Inferior parietal cortex (tissue), 1 donor: Measurements from ENCODE around the gene SSTR3.

Experiments used
- DNase-seq: peaks from one replicate; pipeline ENCODE4 v3.0.0-alpha.2; 2016; ENCODE audit errors: extremely low spot score

SSTR3 gene

DNA sequence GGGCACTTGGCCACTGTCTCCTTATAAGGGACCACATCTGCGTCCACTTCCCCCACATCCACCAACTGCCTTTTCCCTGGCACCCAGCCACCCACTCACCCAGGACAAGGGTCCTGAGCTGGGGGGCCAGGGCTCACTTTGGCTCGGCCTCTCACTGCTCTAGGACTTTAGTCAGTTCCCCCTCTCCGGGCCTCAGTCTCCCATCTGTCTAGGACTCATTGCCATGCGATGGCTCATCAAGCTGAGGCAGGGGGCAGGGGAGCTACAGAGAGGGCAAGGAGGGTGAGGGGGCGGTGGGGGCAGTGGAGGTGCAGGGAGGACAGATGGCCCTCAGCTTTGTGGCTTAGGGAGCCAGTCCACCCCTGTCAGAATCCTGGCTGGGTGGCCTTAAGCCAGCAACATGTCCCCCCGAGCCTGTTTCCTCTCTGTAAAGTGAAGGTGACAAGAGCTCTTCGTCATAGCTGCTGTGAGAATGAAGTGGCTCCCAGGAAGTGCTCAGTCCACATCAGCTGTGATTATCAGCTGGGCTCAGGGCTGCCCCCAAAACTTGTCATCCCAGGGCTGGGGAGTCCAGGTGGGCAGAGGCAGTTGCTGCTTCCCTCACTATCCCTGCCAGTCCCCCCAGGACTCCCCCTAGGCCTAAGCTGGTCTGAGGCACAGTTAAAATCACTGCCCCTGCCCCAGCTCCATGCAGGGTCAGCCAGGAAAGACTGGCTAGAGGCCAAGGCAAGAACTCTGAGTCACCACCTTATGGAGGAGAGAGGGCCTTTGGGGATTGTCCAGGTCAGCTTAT, 16.9 kb upstream of the SSTR3 start:
- no peak for DNase-seq

DNA sequence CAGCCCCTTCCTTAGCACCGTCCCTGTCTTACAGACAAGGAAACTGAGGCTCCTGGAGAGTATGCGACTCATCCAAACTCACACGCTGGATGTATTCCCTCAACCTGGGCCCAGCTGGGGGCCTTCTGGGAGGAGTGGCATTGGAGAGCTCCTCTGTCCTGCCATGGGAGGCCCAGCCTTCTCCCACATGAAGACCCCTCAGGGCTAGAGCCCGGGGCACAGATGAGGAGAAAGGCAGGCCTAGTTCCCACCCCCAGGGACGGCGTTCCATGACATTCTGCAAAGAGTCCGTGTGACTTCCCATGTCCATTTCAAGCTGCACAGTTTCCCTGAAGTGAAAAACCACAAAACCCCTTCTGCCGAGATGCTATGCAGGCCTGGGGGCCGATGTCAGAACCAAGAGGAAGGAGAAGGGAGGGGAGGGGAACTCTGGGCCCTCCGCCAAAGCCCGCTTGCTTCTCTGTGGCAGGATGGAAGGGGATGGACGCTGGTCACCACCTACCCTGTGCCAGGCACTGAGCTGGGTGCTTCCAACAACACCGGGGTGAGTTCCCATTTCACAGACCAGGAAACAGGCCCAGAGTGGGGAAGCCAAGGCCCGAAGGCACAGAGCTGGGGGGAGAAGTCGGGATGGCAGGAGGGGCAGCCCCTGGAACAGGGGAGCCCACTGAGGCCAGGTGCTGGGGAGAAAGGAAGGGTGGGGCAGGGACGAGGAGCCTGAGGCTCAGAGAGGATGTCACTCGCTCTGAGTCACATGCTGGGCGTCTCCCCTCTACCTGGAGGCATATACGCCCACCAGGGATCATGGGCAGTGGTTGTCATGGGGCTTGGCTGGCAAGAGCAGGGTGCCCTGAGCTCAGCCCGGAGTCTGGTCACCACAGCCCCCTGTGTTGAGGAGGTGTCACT, 16.1 kb upstream of the SSTR3 start:
- no peak for DNase-seq

DNA sequence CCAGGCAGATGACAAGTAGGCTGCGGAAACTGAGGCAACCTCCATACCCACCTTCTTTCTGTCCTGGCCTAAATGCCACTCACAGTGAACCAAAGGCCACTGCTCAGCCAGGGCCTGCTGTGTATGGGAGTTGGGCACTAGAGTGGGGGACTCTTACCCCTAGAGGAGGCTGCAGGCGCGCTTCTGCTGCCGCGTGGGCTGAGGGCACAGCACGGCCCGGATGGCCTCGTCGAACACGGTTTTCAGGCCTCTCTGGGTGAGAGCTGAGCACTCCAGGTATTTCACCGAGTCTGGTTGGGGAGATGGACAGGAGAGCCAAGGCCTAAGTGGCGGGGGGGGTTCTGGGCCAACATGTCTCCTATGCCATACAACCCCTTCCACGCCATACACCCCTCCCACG, 14.2 kb upstream of the SSTR3 start:
- DNase-seq, result no peak

DNA sequence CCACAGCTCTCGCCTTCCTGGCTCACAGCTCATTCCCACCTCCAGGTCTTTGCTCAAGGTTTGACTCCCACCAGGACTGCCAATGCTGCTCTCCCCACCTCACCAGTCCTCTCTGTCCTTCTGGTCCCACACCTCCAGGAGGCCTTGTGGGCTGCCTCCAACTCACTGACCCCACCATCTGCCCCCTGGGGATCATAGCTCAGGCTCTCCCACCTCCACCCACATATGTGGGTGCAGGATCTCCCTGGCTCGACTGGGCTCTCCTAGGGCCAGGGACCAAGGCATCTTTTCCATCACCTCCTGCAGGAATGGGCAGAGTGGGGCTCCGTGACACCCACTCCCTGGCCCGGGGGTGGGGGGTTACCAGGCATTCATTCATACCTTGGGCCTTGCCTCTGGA, 13.8 kb upstream of the SSTR3 start:
- no peak for DNase-seq

DNA sequence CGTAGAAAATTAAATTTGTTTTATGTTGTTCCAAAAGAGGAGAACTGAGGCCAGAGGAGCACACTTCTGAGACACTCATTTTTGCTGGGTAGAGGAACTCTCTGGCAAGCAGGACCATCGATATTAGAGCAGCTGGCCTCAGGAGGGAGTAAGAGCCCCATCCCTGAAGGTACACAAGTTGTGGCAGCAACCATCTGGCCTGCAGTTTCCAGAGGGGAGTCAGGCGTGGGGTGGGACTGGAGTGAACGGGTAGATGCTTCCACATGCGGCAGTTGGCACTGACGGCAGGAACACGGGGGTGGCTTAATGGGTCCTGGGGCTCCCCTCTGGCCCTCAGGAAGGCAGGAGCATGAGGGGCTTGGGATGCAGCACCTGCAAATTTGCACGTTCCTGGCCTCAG, 13.2 kb upstream of the SSTR3 start:
- DNase-seq, result no peak

DNA sequence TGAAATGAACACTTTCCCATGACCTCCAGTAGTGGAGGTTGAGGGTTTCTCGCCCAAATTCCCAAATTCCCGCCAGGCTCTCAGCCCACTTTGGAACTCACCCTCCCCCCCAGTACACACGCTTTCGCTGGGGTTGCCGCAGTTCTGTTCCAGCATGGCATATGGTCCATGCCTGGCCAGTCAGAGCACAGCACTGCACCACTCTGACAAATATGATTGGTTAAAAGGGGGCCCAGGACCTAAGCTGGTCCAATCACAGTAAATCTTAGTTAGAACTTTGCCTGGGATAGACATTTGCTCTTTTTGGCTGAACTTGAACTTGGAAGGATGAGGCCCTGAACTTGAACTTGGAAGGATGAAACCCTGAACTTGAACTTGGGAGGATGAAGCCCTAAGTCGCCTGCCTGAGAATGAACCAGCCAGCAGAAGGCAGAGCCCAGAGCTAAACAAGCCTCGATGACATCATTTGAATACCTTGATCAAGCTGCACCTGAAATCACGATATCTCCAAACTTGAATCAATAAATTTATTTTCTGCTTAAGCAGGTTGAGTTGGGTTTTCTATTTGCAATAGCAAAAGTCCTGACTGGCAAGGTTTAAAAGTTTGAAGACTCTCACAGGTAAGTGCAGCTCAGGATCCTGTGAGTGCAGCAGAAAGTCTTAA, 12.6 kb upstream of the SSTR3 start:
- DNase-seq, result no peak

DNA sequence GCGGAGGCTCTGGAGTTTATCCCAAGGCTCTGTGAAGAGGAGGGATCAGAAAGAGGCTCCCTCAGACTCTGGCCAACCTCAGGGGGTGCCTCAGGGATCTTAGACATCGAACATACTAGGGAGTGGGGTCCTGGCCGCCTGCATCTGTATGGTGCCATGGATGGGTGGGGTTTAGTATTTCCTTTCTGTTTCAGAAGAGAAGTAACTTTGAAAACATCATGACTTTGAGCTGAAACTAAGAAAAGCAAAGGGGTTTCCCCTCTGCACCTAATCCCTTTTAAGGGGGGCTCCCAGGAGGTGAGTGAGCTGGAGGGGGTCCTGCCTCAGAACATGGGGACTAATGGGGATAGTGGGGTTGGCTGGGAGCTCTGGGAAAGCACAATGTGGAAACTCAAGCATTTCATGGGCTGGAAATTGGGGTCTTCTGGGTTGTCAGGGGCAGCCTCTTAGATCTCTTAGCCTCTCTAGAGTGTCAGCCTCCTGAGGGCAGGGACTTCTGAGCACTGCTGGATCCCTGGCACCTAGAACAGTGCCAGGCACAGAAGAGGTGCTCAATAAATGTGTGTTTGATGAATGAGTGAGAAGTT, 11.8 kb upstream of the SSTR3 start:
- DNase-seq, result no peak

DNA sequence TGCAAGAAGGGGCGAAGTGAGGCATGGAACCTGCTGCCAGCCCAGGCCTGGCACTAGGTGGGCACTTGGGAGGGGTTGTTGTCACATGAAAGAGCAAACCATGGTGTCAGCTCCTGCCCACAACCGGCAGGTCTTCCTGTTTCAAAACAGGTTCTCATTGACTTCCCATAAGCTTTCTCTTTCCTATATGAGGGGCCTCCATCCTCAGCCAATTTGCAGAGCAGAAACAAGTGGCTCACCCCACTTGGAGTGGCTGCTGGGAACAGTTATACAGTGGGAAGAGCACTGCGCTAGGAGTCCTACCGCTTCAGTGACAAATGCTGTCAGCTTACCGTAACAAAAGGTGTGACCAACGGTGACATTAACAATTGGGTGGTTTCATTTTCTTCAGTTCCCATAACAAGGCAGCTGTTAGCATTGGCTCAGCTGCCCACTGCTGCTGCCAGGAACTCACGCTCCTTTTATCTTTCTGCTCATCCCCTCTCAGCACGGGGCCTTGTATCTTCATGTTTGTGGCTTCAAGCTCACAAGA, 10.2 kb upstream of the SSTR3 start:
- DNase-seq, result no peak

DNA sequence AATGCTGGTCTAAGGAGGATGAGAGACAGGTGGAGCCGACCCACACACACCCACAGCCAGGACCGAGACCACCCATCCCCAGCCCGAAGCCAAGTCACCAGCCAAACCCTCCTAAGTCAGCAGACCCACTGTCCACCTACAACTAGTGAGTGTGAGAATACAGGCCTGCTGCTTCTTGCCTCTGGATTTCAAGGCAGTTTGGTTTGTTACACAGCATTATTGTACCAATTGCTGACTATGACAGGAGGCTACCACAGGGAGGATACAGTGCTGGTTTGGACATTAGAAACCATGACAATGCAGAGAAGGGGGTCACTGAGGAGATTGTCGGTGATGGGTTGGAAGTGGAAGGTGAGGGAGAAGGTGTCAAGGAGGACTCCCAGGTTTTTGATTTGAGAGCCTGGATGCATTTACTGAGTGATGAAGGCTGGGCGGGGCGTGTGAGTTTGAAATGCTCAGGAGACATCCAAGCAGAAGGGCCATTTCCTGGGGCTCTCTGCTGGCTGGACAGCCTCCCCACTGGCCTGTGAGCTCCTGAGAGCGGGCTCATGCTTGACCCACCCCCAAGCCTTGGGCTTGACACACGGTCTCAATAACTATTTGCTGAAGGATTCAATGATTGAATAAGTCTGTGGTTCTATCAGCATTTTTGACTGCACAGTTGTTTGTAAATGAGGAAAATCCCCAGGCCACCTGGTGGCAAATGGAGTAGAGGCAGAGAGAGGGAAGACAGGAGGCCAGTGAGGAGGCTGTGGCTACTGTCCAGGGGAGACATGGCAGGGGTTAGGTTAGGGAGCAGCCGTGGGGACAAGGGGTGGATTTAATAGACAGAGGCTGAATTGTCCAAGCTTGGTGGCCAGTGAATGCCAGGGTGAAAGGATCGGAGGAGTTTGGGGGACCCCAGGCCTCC, 9.4 kb upstream of the SSTR3 start:
- no peak for DNase-seq

DNA sequence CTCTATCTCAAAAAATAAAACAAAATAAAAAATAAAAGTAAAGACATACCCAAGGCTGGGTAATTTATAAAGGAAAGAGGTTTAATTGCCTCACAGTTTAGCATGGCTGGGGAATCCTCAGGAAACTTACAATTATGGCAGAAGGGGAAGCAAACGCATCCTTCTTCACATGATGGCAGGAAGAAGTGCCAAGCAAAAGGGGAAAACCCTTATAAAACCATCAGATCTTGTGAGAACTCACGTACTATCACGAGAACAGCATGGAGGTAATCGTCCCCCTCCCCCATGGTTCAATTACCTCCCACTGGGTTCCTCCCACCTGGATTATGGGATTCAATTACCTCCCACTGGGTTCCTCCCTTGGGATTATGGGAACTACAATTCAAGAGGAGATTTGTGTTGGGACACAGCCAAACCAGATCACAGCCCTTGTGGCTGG, 8.3 kb upstream of the SSTR3 start:
- DNase-seq, result no peak

DNA sequence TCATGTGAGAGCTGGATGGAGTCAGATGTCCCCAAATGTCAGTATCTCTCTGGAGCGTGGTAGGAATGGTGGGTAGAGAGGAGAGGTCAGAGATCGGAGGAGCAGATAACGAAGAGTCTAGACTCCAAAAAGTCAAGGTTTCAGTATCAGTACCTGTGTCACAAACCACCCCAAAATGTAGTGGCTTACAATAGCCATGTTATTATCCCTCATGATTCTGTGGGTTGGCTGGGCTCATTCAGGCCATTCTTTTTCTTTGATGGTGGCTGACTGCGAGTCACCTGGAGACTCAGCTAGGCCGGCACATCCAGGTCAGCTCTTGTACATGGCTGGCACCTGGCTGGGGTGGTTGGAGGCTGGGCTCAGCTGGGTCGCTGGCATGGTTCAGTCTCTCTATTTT, 7.3 kb upstream of the SSTR3 start:
- no peak for DNase-seq

DNA sequence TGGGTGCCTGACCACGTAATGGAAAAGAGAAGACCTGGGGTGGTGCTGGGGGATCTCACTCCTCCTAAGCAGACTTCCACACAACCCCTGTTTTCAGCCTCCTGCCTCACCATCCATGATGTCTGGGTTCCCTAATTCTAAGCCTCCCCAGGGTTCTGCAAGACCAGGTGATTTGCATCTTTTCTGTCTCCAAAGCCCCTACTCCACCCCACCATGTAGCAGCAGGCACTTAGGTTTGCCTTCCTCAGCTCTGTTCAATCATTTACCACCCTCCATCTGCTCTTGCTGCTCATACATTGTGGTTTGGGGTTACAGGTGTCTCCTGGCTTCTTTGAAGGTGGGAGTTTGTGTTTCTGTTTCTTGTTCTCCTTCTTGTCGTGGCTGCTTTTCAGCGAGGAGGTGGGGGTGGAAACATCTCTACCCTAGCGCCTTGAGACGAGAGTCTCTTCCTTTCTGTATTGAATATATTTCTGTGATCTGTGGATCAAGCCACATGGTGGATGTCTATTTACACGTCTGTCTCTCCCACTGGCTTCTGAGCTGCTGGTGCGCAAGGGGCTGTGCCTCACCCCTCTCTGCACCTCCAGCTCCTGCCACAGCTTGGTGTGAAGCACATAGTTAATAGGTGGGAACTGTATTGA, 6.6 kb upstream of the SSTR3 start:
- no peak for DNase-seq

DNA sequence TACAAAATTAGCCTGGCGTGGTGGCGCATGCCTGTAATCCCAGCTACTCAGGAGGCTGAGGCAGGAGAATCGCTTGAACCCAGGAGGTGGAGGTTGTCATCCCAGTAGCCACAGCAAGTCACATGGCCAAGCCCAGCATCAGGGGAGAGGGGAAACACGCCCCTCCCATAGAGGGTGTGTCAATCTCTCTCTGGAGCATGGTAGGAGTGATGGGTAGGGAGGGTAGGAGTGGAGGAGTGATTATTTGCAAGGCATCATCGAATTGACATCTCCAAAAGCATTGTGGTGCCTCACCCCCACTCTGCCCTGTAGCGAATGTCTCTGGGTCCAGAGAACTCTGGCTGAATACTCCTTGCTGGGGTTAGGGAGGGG, 6.1 kb upstream of the SSTR3 start:
- no peak for DNase-seq

DNA sequence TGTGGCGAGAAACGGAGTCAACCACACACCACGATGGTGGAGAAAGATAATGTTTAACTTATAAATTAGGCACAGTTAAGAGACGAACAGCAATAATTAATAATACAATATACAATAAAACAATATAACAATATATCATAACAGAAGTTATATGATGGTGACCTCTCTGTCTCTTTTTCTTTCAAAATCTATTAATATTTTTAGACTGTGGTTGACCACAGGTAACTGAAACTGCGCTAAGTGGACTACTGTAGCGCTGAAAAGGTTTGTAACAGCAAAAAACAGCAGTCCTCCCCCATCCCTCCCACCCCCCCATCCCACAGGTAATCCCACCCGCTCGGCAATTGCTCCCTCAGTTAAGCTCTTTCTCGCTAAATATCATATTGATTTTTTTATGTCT, 3.6 kb upstream of the SSTR3 start:
- no peak for DNase-seq

DNA sequence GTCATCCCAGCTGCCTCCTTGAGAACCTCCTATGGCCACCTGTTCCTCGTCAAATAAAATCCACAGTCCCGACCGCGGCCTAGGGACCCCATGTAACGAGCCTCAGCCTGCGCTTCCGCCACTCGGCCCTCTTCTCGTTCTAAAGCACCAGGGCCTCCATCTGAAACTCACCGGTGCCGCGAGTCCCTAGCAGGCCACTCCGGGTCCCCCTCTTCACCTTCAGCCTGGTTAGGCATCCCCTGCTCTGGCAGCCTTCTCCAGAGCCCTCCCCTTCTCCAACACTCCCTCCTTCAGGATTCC, 2.4 kb upstream of the SSTR3 start:
- no peak for DNase-seq

DNA sequence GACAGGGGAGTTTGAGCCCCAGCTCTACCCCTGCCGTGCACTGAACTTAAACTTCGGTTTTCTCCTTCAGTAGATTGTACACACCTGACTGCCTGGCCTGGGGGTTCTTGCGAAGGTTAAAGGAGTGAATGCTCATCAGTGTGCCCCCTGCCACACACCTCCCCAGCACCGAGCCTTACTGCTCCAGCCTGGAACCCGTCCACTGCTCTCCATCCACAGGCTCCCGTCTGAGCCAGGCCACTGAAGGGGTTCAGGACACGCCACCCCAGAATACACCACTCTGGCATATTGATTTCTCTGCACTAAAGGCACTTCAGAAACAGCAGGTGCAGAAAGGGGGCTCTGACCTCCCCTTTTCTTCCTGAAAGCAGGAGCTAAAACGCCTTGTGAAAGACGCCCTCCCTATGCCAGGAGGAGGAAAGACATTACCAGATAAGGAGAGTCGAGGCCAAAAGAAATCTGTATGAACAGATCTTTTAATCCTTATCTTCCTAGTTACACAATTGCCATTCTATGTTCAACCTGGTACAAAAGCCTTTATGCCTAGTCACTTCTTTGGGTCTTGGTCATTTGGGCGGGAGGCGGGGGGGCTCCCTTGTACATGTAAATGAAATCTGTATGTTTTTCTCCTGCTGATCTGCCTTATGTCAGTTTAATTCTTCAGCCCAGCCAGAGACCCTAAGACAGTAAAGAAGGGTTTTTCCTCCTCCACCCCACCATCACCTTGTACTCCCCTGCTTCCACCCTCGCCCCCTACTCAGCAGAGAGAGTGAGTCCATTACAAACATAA, 1.9 kb upstream of the SSTR3 start:
- DNase-seq, result no peak

DNA sequence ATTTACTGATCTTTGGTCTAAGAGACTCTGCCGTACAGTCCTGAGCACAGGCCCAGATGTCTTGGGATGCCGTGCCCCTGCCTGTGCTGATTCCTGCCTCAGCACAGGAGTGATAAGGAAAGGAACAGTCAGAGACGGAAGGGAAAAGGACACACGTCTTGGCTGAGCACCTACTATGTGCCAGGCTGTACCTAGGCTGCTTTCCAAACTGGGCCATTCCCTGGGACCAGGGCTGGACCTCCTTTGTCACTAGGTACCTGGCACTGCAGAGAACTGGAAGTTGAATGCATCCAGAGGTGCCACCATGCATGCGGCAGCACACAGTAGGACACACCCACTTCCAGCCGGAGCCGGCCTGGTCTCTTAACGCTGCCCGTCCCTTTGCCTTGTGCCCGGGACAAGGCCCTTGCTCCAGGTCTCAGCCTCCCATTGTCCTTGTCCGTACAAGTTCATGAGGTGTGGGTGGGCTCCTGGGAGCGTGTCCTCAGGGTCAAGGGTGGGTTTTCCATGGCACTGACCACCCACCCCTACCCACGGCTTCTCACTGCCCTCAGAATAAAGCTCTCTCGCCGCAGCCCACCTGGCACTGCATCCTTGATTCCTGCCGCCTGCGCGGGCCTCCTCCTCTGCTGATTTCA, 1.1 kb upstream of the SSTR3 start:
- DNase-seq, result no peak

DNA sequence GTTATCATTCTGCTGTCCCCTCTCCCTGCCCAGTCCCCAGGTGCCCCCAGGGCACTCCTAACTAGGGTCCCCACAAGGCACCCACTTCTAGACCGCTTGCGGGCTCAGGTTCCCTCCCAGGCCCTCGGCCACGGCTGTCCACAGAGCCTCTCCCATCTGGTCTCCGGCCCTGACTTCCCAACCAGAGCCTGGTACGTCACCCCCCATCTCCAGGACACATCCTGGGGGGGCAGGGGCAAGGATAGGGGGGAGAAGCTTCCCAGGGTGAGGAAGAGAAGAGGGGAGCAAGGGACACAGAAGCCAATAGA, 457 bp downstream of the SSTR3 start:
- no peak for DNase-seq

DNA sequence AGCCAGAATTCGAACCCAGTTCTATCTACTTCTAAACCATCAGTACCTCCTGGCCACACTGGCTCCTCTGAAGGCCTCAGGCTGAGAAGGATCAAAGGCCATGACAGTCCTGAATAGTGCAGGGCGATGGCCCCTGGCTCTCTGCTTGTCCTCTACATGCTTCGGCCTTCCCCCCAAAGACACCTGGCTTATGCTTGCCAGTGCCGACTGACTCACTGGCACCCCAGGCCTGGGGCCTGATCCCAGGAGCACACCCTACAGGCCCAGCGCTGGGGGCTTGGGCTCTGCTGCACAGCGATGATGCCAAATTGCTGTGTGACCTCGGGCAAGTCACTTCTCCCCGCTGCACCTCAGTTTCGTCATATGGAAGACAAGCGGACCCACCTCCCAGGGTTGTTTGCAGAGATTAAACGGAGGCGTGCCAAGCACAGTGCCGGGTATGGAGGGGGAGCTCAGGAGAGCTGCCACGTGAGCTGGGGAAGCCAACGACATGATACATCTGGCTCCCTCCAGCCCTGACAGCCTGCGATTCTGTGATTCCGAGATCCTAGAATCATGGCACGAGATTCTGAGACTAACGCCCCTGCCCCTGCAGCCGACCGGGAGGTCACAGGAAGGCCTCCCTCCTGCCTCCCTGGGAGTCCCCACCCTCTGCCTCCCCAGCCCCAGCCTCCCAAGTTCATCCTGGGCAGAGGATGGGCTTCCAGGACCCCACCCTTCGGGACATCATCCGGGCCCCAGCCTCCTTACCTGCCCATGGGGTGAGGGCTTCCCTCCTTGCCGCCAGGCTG, 1.0 kb downstream of the SSTR3 start:
- no peak for DNase-seq
